Thyroid gland (tissue), 4 donors: Measurements from ENCODE around the gene C5orf52. TPM values are rescaled to one million over a fixed set of nuclear protein-coding genes. Genes with fewer than 3 reads are reported as not detected.

Experiments
- total RNA-seq, 4 donors: library from RNA; depleted of rRNA; stranded (reverse); fragments of >200 nt; gene quantifications; one replicate each; pipeline ENCODE4 v1.2.3, GENCODE V29; 2016

The C5orf52 gene
- total RNA-seq, 4 donors from 2014 or later, result not detected

Other genes with a start within 250 kb of the C5orf52 start
- gene NIPAL4, start 211.3 kb upstream of the C5orf52 start, total RNA-seq, result under 1 TPM in 1 of 4 donors, not detected in 3; 0.33 TPM
- 10 to 100 TPM in 2 of 4 donors, 1 to 10 TPM in 2; 6.4 to 15.2 (median 10.0) TPM for gene ADAM19, start 95.8 kb upstream of the C5orf52 start, total RNA-seq
- under 1 TPM in 2 of 4 donors, not detected in 2; 0.11 to 0.27 TPM for gene SOX30, start 19.1 kb upstream of the C5orf52 start, total RNA-seq
- gene THG1L, start 59.9 kb downstream of the C5orf52 start, total RNA-seq, result 10 to 100 TPM; 10.3 to 13.9 (median 12.0) TPM
- 1 to 10 TPM; 2.2 to 4.7 (median 3.8) TPM for gene LSM11, start 72.2 kb downstream of the C5orf52 start, total RNA-seq
- gene CLINT1, start 187.6 kb downstream of the C5orf52 start, total RNA-seq, result 100 to 1,000 TPM; 126 to 198 (median 159) TPM